Measurements from ENCODE around the gene KRT32.

Gene KRT32

GRCh38 chr17:41510251-41511065, 43.3 kb upstream of the KRT32 start:
- no peak for DNase-seq (ENCODE audit: low read depth)

GRCh38 chr17:41507315-41507880, 40.2 kb upstream of the KRT32 start:
- H3K4me3 ChIP-seq (ENCODE audit: low read depth, low read length), result no peak overlapping the region
- TF ChIP-seq, protein P1, sequence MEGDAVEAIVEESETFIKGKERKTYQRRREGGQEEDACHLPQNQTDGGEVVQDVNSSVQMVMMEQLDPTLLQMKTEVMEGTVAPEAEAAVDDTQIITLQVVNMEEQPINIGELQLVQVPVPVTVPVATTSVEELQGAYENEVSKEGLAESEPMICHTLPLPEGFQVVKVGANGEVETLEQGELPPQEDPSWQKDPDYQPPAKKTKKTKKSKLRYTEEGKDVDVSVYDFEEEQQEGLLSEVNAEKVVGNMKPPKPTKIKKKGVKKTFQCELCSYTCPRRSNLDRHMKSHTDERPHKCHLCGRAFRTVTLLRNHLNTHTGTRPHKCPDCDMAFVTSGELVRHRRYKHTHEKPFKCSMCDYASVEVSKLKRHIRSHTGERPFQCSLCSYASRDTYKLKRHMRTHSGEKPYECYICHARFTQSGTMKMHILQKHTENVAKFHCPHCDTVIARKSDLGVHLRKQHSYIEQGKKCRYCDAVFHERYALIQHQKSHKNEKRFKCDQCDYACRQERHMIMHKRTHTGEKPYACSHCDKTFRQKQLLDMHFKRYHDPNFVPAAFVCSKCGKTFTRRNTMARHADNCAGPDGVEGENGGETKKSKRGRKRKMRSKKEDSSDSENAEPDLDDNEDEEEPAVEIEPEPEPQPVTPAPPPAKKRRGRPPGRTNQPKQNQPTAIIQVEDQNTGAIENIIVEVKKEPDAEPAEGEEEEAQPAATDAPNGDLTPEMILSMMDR (conservative IDR thresholded peaks at IDR 0.05; ENCODE audit: low read depth, low read length), result no peak
- DNase-seq (ENCODE audit: low read depth), result no peak

More at GRCh38 chr17:41510251-41511065, 43.3 kb upstream of the KRT32 start:
- no peak overlapping the region for H3K4me3 ChIP-seq (ENCODE audit: low read depth, low read length)
- TF ChIP-seq, protein P1 (conservative IDR thresholded peaks at IDR 0.05; ENCODE audit: low read depth, low read length), result no peak

GRCh38 chr17:41505809-41506767, 38.9 kb upstream of the KRT32 start:
- TF ChIP-seq, protein P1 (conservative IDR thresholded peaks at IDR 0.05; ENCODE audit: low read depth, low read length), result no peak
- no peak overlapping the region for H3K4me3 ChIP-seq (ENCODE audit: low read depth, low read length)
- no peak for DNase-seq (ENCODE audit: low read depth)

- no peak within 1 kb of the TSS for H3K4me3 ChIP-seq (ENCODE audit: low read depth, low read length)
- TF ChIP-seq, protein P1 (conservative IDR thresholded peaks at IDR 0.05; ENCODE audit: low read depth, low read length), result no peak
- DNase-seq (ENCODE audit: low read depth), result no peak
Measured at GRCh38 chr17:41505007-41505808, 38.0 kb upstream of the KRT32 start, which contains the start of gene KRT13. Gene KRT13, minus strand, starts transcription at chr17:41505612. Its CDS starts 62 bp downstream, at chr17:41505550.

GRCh38 chr17:41504246-41504977, 37.2 kb upstream of the KRT32 start:
- no peak overlapping the region for H3K4me3 ChIP-seq (ENCODE audit: low read depth, low read length)
- DNase-seq (ENCODE audit: low read depth), result peak; percentile 33
- TF ChIP-seq, protein P1 (conservative IDR thresholded peaks at IDR 0.05; ENCODE audit: low read depth, low read length), result no peak
